CMK (cell line): ENCODE measurements around the gene OR1M1.
"Not testable (repeated sequence)": the region's sequence is repeated elsewhere in the genome, so short reads cannot be mapped to it uniquely, and the experiment has no call there.

Experiments
- DNase-seq: peaks from one replicate; pipeline ENCODE4 v3.0.0-alpha.2; 2010; ENCODE audit warnings: low read depth

Gene OR1M1

DNA sequence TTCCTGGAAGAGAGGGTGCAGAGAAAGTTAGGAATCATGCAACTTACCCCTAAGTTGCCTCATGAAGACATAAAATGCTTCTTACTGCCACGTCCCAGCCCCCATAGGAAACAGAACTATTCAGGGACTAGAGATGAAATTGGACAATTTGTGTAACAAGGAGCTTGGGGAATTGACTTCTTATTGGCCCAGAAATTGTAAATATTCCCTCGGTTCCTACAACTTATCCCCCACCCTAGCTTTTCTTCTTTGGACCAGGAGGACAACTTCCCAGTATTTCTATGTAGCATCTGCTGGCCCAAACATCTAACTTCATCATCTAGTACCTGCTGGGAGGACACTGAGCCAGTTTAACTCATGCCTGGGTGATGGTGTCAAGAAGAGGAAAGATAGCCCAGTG lies at the start of gene OR1M1:
Gene OR1M1, plus strand, starts transcription at position 301 of the 400 bp plus-strand sequence. CDS start 6,184 bp downstream, outside the sequence.
- no peak for DNase-seq

- DNase-seq: no peak
These were observed 49.3 kb upstream of the OR1M1 start for GRCh38 chr19:9037400-9038062.

DNA sequence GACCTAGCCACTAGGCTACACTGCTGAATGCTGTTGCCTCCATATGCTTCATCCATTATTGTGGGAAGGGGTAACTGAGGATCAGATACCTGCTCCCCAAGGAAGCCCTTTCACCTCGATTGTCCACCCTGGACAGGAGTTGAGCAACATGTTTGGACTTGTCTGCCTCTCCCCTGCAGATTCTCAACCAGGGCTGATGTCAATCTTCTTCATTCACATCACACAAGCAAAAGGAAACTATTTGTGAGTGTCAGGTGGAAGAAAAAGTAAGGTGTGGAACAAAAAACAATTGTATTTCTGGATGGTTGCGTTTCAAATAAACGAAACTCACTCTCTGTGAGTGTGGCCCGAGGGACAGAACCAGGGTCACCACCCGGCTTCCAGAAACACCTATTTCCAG lies 47.1 kb upstream of the OR1M1 start:
- no peak for DNase-seq

GRCh38 chr19:9040131-9040530 lies 46.7 kb upstream of the OR1M1 start:
- DNase-seq: no peak

DNA sequence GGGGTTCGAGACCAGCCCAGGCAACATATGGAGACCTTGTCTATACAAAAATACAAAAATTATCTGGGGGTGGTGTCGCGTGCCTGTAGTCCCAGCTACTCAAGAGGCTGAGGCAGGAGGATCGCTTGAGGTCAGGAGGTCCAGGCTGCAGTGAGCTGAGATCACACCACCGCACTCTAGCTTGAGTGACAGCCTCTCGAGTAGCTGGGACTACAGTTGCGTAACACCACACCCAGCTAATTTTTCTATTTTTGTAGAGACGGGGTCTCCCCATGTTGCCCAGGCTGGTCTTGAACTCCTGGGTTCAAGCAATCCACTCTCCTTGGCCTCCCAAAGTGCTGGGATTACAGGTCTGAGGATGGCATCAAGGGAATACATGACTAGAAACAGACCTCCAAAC lies 45.8 kb upstream of the OR1M1 start:
- no peak for DNase-seq

GRCh38 chr19:9043524-9043923 lies 43.3 kb upstream of the OR1M1 start:
- no peak for DNase-seq

- DNase-seq: no peak
These were observed 42.4 kb upstream of the OR1M1 start for GRCh38 chr19:9044449-9044848.

- no peak for DNase-seq
These were observed 40.2 kb upstream of the OR1M1 start for GRCh38 chr19:9046694-9047093.

GRCh38 chr19:9052894-9053293 lies 34.0 kb upstream of the OR1M1 start:
- no peak for DNase-seq

- not testable (repeated sequence) for DNase-seq
These were observed 33.2 kb upstream of the OR1M1 start for GRCh38 chr19:9053674-9054073.

DNA sequence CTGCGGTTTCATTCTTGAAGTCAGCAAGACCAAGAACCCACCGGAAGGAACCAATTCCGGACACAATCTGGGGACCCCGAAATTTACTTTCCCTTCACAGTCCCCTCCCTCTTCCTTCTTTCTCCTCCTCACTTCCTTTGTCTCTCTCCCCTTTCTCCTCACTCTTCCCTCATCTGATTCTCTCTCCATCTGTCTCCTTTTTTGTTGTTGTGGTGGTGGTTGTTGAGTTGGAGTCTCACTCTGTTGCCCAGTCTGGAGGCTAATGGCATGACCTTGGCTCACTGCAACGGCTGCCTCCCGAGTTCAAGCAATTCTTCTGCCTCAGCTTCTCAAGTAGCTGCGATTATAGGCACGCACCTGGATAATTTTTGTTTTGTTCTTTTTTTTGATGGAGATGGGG lies 32.7 kb upstream of the OR1M1 start:
- no peak for DNase-seq

- DNase-seq: no peak
These were observed 32.1 kb upstream of the OR1M1 start for GRCh38 chr19:9054765-9055164.

DNA sequence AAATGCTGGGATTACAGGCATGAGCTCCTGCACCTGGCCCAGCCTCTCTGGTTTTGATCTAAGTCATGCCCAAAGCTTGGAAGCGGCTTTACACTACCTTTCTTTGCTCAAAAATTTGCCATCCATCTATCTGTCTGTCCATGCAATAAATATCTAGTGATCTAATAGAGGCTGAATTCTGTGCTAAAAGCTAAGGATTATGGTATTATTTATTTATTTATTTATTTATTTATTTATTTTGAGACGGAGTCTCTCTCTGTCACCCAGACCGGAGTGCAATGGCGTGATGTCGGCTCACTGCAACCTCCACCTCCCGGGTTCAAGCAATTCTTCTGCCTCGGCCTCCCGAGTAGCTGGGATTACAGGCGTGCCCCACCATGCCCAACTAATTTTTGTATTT lies 30.7 kb upstream of the OR1M1 start:
- not testable (repeated sequence) for DNase-seq

DNA sequence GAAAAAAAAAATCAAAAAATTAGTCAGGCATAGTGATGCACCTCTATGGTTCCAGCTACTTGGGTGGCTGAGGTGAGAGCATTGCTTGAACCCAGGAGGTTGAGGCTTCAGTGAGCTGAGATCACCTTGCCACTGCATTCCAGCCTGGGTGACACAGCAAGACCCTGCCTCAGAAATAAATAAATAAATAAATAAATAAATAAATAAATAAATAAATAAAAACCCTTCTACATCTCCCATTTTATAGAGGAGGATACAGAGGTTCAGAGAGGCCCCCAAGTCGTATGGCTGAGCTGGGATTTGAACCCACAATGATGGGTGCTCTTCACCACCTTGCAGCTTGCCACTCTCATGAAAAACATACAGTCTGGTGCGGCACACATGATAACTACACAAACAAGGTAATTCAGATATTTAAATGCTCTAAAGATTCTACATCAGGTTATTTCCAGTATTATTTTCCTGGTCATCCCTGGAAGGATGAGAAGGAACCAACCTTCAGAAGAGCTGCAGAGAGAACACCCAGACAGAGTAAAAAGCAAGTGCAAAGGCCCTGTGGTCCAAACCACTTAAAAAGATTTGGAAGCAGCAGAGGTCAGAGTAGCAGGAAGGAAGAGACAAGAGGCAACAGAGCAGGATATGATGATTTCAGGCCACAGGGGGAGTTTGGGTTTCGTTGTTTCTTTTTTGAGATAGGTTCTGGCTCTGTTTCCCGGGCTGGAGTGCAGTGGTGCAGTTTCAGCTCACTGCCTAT lies 29.2 kb upstream of the OR1M1 start:
- no peak for DNase-seq

DNA sequence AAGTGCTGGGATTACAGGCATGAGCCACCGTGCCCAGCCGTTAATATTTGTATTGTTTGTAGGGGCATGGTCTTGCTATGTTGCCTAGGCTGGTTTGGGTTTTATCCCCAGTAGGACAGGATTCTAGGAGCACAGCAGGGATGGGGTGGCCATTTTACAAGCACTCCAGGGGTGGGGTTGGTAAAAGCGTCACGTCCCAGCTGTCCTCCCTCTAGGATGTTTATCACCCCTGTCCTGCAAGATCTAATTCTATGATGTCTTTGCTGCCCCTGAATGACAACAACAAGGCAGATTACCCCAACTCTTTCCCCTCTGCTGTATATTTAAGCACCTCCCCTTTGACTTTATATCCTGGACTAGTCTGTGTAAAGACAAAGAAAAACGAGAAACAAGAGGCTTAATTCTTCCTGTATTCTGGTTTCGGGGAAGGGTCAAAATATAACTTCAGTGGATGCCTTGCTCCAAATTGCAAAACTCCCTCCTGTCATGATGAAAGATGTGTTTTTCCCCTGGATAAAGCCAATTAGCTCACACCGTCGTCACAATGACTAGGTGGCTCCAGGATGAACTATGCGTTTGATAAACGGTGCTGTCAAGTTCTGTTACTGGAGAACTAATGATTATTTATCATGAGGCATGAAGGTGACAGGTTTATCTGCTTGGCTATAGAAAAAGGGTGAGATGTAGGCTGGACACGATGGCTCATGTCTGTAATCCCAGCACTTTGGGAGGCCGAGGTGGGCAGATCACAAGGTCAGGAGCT lies 27.8 kb upstream of the OR1M1 start:
- DNase-seq: no peak

DNA sequence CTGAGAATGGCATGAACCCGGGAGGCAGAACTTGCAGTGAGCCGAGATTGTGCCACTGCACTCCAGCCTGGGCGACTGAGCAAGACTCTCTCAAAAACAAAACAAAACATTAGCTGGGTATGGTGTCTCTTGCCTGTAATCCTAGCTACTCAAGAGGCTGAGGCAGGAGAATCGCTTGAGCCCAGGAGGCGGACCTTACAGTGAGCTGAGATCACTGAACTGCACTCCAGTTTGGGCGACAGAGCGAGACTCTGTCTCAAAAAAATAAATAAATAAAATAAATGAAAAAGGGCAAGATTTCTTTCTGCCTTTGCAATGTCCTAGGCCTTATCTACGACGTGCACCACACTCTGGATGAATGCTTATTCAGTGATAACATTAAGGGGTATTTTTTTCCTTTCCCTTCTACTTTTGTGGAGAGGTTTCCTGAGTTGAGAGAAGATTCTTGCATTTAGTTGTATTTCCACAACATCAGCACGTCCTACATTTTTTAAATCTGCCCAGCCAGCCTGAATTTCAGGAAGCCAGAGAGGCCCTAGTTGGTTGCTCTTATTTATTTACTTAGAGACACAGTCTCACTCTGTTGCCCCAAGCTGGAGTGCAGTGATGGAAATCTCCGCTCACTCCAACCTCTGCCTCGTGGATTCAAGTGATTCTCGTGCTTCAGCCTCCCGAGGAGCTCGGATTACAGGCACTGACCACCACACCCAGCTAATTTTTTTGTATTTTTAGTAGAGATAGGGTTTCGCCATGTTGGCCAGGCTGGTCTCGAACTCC lies 26.1 kb upstream of the OR1M1 start:
- no peak for DNase-seq

DNA sequence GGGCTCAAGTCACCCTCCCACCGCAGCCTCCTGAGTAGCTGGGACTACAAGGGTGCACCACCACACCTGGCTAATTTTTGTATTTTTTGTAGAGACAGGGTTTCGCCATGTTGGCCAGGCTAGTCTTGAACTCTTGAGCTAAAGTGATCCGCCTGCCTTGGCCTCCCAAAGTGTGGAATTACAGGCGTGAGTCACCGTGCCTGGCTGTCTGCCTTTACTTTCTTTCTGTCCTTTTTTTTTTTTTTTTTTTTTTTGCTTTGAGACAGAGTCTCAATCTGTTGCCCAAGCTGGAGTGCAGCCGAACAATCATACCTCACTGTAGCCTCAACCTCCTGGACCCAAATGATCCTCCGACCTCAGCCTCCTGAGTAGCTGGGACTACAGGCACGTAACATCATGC lies 25.0 kb upstream of the OR1M1 start:
- no peak for DNase-seq

- no peak for DNase-seq
These were observed 21.3 kb upstream of the OR1M1 start for GRCh38 chr19:9065457-9066014.

DNA sequence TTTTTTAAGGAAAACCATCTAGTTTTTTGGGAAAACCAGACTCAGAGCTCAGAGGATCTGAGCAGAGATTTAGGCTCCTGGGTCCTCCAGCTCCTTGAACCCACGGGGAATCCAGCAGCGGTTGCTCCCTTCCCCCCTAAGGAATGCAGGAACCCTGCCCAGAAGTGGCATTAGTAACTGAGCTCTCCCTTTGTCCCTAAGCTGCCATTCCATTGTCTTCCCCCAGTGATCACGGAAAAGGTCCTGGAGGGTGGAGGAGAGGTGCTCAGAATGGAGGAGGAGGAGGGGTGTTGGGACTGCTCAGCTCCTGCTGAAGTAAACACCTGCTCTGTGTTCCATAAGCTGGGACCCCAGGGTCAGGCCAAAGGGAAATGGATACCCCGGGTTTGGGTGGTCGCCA lies 16.8 kb upstream of the OR1M1 start:
- no peak for DNase-seq

DNA sequence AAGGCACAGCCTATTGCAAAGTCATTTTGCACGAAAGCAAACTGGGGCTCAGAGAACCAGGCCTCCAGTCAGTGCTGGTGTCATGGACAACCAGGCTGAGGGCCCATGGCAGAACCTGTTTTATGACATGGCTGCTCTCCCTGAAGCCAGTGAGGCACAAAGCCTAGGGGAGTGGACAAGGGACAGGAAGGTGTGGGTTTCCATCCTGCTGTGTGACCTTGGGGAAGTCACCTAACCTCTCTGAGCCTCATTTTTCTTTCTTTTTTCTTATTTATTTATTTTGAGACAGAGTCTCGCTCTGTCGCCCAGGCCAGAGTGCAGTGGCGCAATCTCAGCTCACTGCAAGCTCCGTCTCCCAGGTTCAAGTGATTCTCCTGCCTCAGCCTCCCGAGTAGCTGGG lies 15.1 kb upstream of the OR1M1 start:
- DNase-seq: not testable (repeated sequence)

GRCh38 chr19:9073806-9074205 lies 13.1 kb upstream of the OR1M1 start:
- no peak for DNase-seq
